Mucosa of rectum (tissue), 2 donors: Measurements from ENCODE around the gene SIRT4.

Source experiments
- H3K27ac ChIP-seq, 2 donors: one replicate each; pipeline ENCODE4 v1.7.0; 2013; ENCODE audit warnings: inconsistent platforms in 2 of 2, low read depth in 2 of 2, low read length in 2 of 2
- H3K27me3 ChIP-seq, 2 donors: one replicate each; pipeline ENCODE4 v1.7.0; 2013; ENCODE audit warnings: low read length in 2 of 2; ENCODE audit not compliant: control insufficient read depth in 2 of 2, insufficient read depth in 2 of 2
- H3K36me3 ChIP-seq, 2 donors: one replicate each; pipeline ENCODE4 v1.7.0; 2013; ENCODE audit warnings: low read length in 2 of 2; ENCODE audit not compliant: control insufficient read depth in 2 of 2, insufficient read depth in 2 of 2
- H3K4me1 ChIP-seq, 2 donors: one replicate each; pipeline ENCODE4 v1.7.0; 2013; ENCODE audit warnings: low read length in 2 of 2, mild to moderate bottlenecking in 1 of 2; ENCODE audit not compliant: control insufficient read depth in 2 of 2, insufficient read depth in 2 of 2
- H3K4me3 ChIP-seq, 2 donors: one replicate each; pipeline ENCODE4 v1.7.0; 2013; ENCODE audit warnings: low read length in 2 of 2
- H3K9ac ChIP-seq, 2 donors: one replicate each; pipeline ENCODE4 v1.7.0; 2013; ENCODE audit warnings: low read length in 2 of 2, low read depth in 1 of 2, mild to moderate bottlenecking in 1 of 2
- H3K9me3 ChIP-seq, 2 donors: one replicate each; pipeline ENCODE4 v1.7.0; 2013; ENCODE audit warnings: low read length in 2 of 2; ENCODE audit not compliant: control insufficient read depth in 2 of 2
- donor health status: healthy.
- donor health status: Normal muscosa, but diverticular disease.

SIRT4 gene

GRCh38 chr12:120361506-120362208 lies 59.5 kb downstream of the SIRT4 start:
- H3K4me3 ChIP-seq = no peak overlapping the region
- no peaks in the 10 kb centered on the region for H3K9me3 ChIP-seq
- H3K36me3 ChIP-seq = no peaks in the 10 kb centered on the region
- H3K27me3 ChIP-seq = peaks cover 0 to 2% of the 10 kb centered on the region in 2 donors
- peaks cover 25 to 29% of the 10 kb centered on the region in 2 donors for H3K4me1 ChIP-seq
- no peak overlapping the region for H3K27ac ChIP-seq
- H3K9ac ChIP-seq = no peak overlapping the region
